Thoracic aorta (tissue), 2 donors: ENCODE measurements around the gene OR7D2. TPM values are rescaled to one million over a fixed set of nuclear protein-coding genes. Genes with fewer than 3 reads are reported as not detected.

Experiments used
- ATAC-seq: fragments of 150-250 bp; one replicate; pipeline ENCODE4 v1.8.0; 2017; ENCODE audit warnings: low read depth; ENCODE audit not compliant: insufficient number of reproducible peaks, low FRiP score
- DNase-seq: peaks from one replicate; pipeline ENCODE4 v3.0.0-alpha.2; 2020; ENCODE audit warnings: low spot score
- H3K27ac ChIP-seq, 2 donors: fragments of 200-600 bp; sonication (generic); 1 replicate in 1 of 2; 2 replicates in 1 of 2; pipeline ENCODE4 v1.5.1; 2016; ENCODE audit warnings: mild to moderate bottlenecking in 2 of 2, moderate library complexity in 2 of 2
- H3K27me3 ChIP-seq: fragments of 200-600 bp; sonication (generic); replicated peaks from 2 replicates; pipeline ENCODE4 v1.6.0; 2016; ENCODE audit warnings: mild to moderate bottlenecking; ENCODE audit not compliant: insufficient read depth
- H3K36me3 ChIP-seq: fragments of 200-600 bp; sonication (generic); one replicate; pipeline ENCODE4 v1.5.1; 2016
- H3K4me1 ChIP-seq, 2 donors: fragments of 200-600 bp; sonication (generic); 1 replicate in 1 of 2; 2 replicates in 1 of 2; pipeline versions ENCODE4 v1.5.1 to v1.6.0; 2016; ENCODE audit warnings: low read depth in 2 of 2, mild to moderate bottlenecking in 1 of 2; ENCODE audit not compliant: control insufficient read depth in 1 of 2
- H3K4me3 ChIP-seq: fragments of 200-600 bp; sonication (generic); 2 replicates; pipeline ENCODE4 v1.5.1; 2016; ENCODE audit warnings: mild to moderate bottlenecking
- H3K9me3 ChIP-seq: fragments of 200-600 bp; sonication (generic); 2 replicates; pipeline ENCODE4 v1.5.1; 2016
- total RNA-seq, 2 donors: library from RNA; depleted of rRNA; stranded (reverse); fragments of >200 nt; gene quantifications; one replicate each; pipeline versions ENCODE4 v1.1.0 to v1.2.3, GENCODE V29; 2016
- TF ChIP-seq, protein P1 (sequence below): fragments of 200-600 bp; sonication (generic); IDR thresholded peaks from one replicate; pipeline ENCODE4 v1.5.1; 2019; ENCODE audit warnings: antibody characterized with exemption

OR7D2 gene
- total RNA-seq, 2 donors from 2014 or later, result not detected

- Histone ChIP-seq H3K36me3 (peaks cover 42% of the 10 kb centered on the region), H3K4me1 (no peaks in the 10 kb centered on the region), H3K4me3 (no peak overlapping the region), H3K9me3 (peaks cover 13% of the 10 kb centered on the region), H3K27me3 (no peaks in the 10 kb centered on the region), H3K27ac (no peak overlapping the region)
- DNase-seq (no peak), ATAC-seq (no peak)
- TF ChIP-seq, protein P1, sequence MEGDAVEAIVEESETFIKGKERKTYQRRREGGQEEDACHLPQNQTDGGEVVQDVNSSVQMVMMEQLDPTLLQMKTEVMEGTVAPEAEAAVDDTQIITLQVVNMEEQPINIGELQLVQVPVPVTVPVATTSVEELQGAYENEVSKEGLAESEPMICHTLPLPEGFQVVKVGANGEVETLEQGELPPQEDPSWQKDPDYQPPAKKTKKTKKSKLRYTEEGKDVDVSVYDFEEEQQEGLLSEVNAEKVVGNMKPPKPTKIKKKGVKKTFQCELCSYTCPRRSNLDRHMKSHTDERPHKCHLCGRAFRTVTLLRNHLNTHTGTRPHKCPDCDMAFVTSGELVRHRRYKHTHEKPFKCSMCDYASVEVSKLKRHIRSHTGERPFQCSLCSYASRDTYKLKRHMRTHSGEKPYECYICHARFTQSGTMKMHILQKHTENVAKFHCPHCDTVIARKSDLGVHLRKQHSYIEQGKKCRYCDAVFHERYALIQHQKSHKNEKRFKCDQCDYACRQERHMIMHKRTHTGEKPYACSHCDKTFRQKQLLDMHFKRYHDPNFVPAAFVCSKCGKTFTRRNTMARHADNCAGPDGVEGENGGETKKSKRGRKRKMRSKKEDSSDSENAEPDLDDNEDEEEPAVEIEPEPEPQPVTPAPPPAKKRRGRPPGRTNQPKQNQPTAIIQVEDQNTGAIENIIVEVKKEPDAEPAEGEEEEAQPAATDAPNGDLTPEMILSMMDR, result no peak
Measured at GRCh38 chr19:9165261-9165660, 13.5 kb upstream of the OR7D2 start.

DNA sequence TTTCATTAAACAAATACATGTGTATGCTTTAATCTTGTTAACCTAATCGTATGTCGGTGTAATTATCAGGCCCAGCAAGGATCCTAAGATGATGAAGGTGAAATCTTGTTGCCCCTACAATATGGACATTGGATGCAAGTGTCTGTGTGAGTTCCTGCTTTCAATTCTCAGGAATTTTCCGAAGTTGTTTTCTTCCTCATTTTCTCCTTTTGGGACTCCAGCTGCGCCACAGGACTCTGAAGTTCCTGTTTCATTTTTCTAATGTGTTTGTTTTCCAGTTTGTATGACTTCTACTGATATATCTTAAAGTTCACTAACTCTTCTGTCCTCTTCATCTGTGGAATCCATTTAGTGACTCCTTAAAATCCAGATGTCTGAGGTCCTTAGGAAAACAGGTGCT lies 11.9 kb upstream of the OR7D2 start:
- Histone ChIP-seq H3K4me1 (no peaks in the 10 kb centered on the region), H3K27ac (no peak overlapping the region), H3K27me3 (no peaks in the 10 kb centered on the region), H3K4me3 (no peak overlapping the region), H3K36me3 (peaks cover 26% of the 10 kb centered on the region), H3K9me3 (peaks cover 3% of the 10 kb centered on the region)
- ATAC-seq (no peak), DNase-seq (no peak)
- TF ChIP-seq, protein P1, result no peak

GRCh38 chr19:9171393-9171991 lies 7.3 kb upstream of the OR7D2 start:
- Histone ChIP-seq H3K9me3 (no peaks in the 10 kb centered on the region), H3K4me1 (no peaks in the 10 kb centered on the region), H3K27me3 (no peaks in the 10 kb centered on the region), H3K36me3 (no peaks in the 10 kb centered on the region), H3K4me3 (no peak overlapping the region), H3K27ac (no peak overlapping the region)
- no peak for ATAC-seq
- TF ChIP-seq, protein P1, result no peak
- DNase-seq, result no peak

DNA sequence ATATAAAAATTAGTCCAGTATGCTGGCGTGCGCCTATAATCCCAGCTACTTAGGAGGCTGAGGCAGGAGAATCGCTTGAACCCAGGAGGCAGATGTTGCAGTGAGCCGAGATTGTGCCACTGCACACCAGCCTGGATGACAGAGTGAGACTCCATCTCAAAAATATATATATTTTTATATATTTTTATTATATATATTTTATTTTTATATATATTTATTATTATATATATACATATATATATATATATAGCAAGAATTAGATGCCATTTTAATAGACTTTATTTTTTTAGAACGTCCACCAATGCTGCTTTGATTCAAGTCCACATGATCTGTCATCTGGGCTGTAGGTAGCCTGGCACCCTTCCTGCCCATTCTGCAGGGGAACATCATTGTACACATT lies 3.5 kb upstream of the OR7D2 start:
- Histone ChIP-seq H3K4me1 (no peaks in the 10 kb centered on the region), H3K4me3 (no peak overlapping the region), H3K27me3 (no peaks in the 10 kb centered on the region), H3K9me3 (no peaks in the 10 kb centered on the region), H3K27ac (no peak overlapping the region), H3K36me3 (no peaks in the 10 kb centered on the region)
- ATAC-seq (no peak), DNase-seq (no peak)
- TF ChIP-seq, protein P1, result no peak

- ATAC-seq (no peak), DNase-seq (no peak)
- H3K4me1 ChIP-seq, result no peaks in the 10 kb centered on the region
- H3K36me3 ChIP-seq, result no peaks in the 10 kb centered on the region
- TF ChIP-seq, protein P1, result no peak
- no peak overlapping the region for H3K4me3 ChIP-seq
- H3K9me3 ChIP-seq, result no peaks in the 10 kb centered on the region
- H3K27me3 ChIP-seq, result no peaks in the 10 kb centered on the region
- no peak overlapping the region for H3K27ac ChIP-seq
Measured at GRCh38 chr19:9183000-9183399, 4.2 kb downstream of the OR7D2 start.
